HG02970 (cell line): ENCODE measurements around the gene IL26.
"Not testable (repeated sequence)": the region's sequence is repeated elsewhere in the genome, so short reads cannot be mapped to it uniquely, and the experiment has no call there.

Experiments used
- ATAC-seq: cut with Tn5 transposase; IDR thresholded peaks from one replicate; pipeline ENCODE4 v1.9.1; 2021; ENCODE audit warnings: mild to moderate bottlenecking, moderate library complexity, moderate number of reproducible peaks; ENCODE audit not compliant: unreplicated experiment, low FRiP score

IL26 gene

DNA sequence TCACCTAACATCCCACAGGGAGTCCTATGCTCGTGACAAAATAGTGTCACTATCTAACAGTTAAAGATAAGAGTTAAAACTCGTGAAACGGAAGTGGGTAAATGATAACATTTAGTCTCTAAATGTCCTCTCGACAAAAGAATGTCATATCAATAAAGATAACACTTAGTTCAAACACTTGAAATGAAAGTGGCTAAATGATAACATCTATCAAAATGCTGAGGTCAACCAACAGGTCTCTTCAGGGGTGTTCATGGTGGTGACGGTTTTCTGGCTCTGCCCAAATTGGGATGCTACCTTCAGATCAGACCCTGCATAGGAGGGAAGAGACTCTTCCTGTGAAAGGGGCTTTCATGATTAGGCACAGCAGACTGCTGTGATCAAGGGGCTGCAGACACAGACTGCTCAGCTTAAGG lies 22.1 kb downstream of the IL26 start:
- ATAC-seq = no peak

DNA sequence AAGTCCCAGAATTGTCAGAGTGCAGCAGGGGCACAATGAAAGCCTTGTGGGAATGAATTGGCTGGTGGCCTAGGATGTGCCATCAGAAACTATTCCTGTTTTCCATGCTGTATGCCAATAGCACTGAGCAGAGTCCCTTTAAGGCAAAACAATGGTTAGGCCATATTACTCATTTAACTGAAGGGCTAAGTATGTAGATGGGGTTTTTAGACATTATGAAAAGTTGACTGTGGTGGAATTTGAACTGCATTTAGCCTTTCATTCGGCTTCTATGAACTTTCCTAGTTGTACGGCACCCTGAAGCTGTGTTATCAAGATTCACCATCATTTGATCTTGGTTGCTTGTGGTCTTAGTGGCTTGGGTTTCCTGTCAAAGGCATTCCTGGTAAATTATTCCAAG lies 24.8 kb downstream of the IL26 start:
- ATAC-seq = no peak

DNA sequence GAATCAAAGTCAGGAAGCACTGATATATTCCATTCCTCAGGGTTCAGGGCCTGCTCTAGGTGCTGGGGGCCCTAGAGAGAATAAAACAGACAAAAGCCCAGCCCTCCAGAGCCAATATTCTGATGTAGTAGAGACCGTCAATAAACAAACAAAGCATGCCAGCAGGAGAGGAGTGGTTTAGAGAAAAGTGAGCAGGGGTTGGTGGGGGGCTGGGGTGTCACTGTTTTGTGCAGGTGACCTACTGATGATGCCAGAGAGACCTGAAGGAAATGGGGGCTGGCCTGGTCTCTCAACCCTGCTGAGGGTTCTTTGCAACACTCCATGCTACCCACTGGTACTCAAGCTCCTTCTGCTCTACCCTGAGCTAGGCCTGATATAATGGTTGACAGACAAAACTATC lies 26.5 kb downstream of the IL26 start:
- no peak for ATAC-seq

DNA sequence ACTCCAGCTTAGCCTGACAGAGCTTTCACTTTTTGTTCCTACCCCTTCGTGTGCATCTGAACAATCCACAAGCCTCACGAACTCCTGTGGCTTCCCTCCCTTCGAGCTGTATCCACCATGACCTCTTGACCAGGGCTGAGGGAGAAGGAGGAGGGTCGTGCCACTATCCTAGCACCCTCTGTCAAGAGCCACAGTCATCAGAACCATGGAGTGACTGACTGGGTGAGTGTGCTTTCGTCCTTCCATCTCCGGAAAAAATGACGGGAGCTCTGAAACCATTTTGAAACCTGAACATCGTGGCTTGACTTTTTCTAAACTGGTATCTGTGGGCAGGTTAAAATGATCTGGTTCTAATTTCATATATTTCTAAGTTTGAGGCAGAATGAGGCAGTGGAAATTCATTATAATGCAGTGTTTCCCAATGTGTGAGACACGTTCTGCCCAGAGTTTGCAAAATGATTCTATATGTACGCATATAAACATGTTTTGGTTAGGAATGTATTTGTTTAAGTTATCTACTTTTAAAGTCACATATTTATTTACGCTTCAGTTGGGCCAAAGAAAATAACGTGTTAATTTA lies 27.0 kb downstream of the IL26 start:
- no peak for ATAC-seq

DNA sequence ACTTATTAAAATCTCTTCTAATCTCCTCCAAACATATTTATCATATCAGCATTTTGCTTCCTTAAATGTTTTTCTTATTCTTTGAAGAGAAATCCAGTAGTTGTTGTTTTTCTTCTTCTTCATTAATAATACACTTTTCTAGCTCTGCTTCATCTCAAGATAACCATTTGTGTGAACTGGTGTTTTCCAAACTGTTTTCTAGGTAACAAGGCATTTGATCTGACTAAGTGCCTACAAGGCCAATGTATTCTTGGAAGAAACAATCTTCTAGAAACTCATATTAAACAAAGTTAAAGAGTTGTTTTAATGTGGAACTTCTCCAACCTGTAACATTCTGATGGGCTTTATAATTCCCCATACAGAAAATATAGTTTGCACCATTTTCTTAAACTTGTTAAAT lies 35.3 kb downstream of the IL26 start:
- no peak for ATAC-seq

DNA sequence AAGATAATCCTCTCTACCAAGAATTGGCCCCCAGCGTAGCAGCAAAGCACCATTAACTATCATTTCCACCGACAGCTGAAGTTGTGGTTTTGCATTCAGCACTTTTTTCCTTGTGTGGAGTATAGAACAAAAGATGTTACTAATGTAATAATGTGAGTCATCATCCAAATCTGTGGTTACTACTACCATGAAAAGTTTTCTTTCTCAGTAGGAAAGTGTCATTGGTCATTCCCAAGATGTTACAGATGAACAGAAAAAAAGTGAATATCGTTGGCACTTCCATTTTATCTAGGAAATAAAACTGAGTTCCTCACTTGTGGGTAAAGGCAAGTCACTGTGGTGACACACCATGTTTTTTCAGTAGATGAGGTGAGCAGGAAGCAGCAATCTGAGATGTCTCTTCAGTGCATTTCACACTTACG lies 35.8 kb downstream of the IL26 start:
- no peak for ATAC-seq

DNA sequence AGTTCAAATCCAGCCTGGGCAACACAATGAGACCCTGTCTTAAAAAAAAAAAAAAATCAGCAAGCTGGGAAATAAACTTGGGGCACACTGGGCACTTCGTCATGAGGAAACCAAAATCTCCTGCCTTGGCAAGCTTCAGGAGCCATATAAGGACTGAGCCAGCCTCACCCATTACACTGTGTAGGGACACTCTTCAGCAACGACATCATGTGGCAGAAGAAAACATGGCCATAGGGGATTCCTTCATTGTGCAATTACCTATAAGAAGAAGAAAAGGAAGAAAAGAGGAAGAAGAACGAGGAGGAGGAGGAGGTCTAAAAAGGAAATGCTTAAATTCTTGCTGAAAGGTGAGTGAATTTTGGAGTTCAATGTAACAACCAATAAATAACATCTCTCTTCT lies 40.0 kb downstream of the IL26 start:
- ATAC-seq = no peak

DNA sequence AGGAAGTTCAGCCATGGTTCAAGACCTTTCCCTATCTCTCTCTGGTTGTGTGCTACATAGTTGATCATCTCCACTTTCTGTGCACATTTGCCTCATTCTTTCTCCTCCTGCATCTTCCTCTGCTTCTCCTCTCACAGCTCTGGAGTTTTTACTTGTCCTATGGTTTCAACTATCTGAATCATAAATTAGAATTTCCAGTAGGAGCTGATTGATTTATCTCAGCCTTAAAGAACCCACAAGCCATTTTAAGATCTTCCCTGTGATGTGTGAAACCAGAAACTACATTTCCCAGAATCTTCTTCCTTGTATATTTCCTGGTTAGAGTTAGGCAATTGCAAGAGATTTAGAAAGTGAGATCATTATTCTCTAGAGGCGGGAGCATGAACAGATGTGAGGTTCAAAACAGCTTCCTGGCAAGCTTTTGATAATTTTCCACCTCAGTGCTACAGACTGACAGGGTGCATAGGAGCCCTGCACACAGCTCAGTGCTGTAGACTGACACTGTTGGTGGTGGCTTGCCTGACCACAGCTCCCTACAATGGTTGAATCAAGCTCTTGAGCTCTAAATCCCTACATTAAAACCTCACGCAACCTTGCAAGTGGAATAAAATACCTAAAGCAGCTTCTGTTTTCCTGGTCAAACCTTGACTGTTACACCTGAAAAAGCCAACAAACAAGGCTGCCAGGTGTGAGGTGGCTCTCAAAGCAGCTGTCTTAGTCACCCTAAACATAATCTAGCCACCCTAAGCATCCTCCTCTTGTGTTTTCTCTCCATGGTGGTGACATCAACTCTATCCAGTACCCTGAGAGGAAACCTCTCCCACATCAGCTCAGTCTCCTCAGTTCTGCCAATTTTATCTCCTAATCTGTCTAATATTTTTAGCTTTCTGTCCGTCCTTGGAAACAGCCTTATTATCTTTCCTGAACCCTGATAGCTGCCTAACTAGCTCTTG lies 44.5 kb downstream of the IL26 start:
- ATAC-seq = no peak

DNA sequence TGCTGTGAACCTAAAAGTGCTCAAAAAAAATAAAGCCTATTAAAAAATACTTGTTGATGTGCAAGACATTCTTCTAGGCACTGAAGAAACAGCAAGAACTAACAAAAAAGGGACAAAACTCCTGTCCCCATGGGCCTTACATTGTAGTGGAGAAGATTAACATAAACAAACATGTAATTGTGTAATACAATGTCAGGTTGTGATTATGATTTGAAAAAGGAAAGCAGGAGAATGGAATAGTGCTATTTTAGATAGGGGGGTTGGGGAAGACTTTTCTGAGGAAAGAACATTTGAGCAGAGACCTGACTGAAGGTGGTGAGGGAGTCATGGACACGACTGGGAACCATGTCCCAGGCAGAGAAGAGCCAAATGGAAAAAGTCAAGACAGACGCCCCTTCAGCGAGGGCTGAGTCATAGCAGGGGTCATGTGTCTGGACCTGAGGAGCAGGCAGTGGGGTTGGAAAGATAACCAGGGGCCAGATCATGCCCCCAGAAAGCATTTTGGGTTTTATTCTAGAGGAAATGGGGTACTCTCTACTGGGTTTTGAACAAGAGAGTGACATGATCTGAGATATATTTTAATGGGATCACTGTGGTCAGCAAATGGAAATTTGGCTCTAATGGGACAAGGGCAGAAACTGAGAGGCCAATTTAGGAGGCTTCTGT lies 46.7 kb downstream of the IL26 start:
- no peak for ATAC-seq

DNA sequence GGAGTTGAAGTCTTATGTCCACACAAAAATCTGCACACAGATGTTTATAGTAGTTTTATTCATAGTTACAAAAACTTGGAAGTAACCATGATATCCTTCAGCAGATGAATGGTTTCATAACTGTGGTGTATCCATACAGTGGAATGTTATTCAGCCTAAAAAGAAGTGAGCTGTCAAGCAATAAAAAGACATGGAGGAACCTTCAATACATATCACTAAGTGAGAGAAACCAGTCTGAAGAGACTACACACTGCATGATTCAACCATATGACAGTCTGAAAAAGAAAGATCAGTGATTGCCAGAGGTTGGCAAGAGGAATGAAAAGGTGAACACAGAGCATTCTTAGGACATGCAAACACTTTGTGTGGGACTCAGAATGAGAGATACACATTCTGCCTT lies 47.4 kb downstream of the IL26 start:
- ATAC-seq = no peak

DNA sequence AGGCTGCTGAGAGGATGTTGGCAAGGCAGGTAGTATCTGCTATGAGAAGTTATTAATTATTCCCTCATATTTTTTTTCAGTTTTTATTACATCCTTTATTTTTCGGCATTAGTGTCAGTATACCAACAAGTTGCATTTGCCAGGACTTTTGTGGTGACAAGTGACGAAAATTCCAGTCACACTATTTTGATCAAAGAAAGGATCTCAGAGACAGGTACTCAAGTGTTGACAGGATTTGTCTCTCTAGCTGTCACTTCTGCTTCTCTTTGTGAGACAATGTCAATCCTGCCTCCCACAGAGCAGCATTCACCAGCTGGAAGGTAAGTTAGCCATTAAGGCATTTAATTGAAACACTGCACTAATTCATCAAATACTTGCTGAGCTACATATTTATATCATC lies 48.0 kb downstream of the IL26 start:
- ATAC-seq = no peak

DNA sequence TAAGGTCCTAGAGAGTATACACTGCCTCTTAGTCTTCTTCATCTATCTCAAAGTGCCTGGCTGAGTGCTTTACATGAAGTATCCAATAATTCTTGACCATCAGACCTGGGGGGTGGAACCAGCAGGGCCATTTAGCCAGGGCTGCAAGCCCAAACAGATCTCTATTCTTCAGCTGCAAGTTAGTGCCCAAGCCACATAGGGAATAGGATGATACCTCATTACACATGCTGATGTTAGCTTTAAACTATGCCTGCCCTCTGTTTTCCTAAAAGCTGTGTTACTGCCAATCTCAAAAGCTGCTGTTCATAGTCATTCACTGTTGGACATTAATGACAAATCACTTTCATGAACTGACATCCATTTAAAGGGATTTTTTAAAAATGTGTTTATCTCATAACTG lies 49.4 kb downstream of the IL26 start:
- no peak for ATAC-seq

DNA sequence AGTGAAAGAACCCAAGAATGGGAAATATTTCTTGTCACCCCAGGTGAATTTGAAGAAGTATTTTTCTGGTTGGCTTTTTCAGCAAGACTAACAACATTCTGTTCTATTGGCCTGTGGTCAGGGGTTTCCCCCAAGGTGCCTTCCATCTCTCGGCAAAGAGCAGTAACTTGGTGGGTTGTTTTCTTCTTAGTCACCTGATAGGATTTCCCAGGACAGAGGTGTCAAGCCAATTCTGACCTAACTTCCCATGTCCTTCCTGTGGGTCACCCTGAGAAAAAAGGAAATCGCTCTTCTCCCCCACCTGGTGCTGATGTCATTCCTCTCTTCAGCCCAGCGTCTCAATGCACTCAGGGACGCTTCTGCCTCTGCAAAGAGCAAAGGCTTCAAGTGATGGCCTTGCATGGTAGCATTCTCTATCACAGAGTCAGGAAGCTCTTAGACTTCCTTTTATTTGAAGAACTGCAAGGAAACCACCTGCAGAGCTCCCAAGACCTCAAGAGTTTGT lies 50.0 kb downstream of the IL26 start:
- ATAC-seq = peak; percentile 86

DNA sequence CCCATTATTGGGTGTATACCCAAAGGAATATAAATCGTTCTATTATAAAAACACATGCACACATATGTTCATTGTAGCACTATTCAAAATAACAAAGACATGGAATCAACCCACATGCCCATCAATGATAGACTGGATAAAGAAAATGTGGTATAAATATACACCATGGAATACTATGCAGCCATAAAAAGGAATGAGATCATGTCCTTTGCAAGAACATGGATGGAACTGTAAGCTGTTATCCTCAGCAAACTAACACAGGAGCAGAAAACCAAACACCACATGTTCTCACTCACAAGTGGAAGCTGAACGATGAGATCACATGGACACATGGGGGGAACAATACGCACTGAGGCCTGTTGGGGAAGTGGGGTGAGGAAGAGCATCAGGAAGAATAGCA lies 50.8 kb downstream of the IL26 start:
- ATAC-seq = not testable (repeated sequence)

DNA sequence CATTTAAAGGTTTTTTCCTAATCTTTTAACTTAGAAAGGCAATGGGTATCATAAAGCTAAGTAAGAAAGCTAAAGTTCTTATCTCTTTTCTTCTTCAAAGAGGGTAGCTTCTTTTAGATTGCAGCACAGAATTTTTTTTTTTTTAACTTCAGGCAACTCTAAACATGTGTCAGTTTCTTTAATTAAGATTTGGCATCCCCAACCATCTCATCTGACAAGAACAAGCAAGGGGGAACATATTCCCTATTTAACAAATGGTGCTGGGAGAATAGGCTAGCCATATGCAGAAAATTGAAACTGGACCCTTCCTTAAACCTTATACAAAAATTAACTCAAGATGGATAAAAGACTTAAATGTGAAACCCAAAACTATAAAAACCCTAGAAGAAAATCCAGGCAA lies 51.8 kb downstream of the IL26 start:
- ATAC-seq = no peak

DNA sequence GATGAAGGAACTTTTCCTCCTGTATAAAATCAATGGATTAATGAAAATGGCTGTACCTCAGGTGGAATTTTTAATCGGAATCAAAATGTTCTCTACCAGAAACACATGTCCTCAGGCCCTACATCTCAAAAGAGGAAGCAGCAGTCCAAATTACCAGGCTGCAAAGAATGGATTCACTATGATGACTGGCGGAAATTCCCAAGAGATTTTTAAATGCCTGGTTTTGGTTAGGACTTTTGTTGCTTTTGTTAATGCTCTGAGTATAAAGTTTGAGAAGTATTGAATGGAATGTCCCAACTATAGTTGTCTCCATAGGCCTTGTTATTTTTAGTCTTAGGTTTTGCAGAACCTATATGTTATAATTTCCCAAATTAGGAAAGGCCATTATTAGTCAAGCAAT lies 54.9 kb downstream of the IL26 start:
- no peak for ATAC-seq

DNA sequence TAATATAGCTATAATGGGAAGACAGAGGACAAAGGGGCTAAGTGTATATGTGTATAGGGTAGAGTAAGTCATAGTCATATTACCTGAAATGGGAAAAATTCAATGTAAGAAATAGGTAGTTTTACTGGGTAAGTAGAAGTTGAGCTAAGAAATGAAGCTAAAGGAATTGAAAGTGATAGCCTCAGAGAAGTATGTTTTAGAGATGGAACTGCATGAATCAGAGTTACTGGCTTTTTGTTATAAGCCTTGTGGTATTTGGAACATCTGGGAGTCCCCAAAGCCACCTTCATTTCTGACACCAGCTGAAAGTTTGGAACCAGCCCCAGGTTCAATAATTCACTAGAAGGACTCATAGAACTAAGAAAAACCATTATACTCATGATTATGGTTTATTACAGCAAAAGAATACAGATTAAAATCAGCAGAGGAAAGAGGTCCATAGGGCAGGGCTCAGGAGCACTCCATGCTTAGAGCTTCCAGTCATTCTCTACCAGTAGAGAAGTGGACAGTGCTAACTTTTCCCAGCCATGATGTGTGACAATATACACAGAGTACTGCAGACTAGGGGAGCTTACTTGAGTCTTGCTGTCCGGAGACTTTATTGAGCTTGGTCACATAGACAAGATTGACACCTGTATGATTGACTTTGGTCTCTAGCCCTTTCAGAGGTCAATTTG lies 56.3 kb downstream of the IL26 start:
- no peak for ATAC-seq

DNA sequence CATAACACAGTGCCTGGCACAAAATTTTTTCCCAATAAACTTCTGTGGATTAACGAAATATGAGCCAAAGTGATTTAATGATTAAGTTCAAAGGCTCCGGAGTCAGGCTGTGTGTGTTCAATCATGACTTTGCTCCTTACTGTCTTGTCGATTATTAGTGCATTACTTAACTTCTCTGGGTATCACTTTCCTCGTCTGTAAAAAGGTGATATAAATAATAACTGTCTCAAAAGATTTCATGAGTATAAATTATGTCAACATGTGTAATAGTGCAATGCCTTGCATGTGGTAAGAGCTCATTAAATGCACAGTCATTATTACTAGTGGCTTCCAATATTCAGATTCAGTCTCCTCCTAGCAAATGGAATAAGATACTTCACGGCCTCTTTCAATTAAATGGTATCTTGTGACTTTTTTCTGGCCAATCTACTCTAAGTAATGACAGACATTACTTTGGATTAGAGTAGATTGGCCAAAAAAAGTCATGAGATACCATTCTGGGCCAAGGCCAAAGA lies 59.2 kb downstream of the IL26 start:
- no peak for ATAC-seq

DNA sequence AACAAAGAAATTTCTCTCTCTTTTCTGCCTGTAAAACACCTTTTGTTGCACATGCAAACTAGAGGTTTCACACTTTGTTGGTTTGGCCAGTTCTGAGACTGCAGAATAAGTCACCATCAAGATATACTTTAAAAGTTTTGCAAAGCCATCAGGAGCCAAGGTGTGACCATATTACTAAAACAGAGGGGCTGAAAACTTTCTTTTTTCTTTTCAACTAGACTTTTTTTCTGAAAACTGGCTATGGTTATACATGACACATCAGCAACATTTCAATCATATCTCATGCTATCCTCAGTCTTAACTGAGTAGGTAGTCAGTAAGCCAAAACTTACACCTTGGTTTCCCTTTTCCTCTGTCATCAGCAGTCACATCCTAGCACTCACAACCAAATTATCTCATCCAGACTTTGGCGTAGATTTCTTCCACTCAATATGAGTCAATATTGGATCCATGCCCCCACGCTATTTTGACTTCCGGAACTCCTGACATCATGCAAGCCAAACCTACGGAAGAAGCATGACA lies 62.0 kb downstream of the IL26 start:
- ATAC-seq = no peak

DNA sequence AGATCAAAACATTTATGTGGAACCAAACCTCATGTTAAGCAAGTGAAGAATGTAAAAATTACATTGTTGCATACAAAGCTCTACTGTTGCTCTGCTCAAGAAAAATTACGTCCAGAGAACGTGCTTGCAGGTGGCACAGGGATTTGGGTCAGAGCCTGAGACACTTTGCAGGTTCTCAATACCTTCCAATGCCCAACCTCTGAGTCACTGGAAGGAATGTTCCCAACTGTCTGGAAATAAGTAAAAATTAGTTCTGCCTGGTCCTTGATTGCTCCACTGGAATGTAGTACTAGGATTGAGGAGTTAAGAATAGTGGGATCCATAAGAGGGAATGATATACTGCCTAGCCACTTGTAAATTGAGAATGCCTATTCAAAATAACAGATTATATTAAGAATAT lies 63.2 kb downstream of the IL26 start:
- no peak for ATAC-seq
